ENCODE results near the gene NUDC. TPM values are rescaled to one million over a fixed set of nuclear protein-coding genes. Genes with fewer than 3 reads are reported as not detected.
A peak's percentile ranks its signal among the peaks of the same experiment; 100 is the strongest.

Gene NUDC
- total and polyA plus RNA-seq, 9 of the 15 experiments (the other 6 are each of a cell fraction or from before 2014, with no cell fraction given) = 9.8 to 234 (median 149) TPM

DNA sequence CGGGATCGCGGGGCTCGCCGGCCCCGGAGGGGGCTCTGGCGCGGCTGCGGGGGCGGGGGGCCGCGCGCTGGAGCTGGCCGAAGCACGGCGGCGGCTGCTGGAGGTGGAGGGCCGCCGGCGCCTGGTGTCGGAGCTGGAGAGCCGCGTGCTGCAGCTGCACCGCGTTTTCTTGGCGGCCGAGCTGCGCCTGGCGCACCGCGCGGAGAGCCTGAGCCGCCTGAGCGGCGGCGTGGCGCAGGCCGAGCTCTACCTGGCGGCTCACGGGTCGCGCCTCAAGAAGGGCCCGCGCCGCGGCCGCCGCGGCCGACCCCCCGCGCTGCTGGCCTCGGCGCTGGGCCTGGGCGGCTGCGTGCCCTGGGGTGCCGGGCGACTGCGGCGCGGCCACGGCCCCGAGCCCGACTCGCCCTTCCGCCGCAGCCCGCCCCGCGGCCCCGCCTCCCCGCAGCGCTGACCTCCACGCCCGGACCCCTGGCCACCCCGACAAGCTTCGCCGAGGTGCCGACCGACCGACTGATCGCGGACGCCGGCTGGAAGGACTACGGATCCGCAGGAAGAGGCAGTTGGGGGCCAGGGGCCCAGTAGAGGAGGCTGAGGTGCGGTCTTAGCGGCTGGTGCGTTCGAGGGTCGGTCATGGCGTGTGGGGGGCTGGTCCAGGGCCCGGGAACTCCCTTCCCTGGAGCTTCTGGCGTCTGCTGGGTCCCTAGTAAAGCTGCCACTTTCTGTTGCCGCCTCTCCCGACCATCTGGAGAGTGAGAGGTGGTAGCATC is 72.7 kb downstream of the NUDC start (continued):
- TF ChIP-seq, protein P1, sequence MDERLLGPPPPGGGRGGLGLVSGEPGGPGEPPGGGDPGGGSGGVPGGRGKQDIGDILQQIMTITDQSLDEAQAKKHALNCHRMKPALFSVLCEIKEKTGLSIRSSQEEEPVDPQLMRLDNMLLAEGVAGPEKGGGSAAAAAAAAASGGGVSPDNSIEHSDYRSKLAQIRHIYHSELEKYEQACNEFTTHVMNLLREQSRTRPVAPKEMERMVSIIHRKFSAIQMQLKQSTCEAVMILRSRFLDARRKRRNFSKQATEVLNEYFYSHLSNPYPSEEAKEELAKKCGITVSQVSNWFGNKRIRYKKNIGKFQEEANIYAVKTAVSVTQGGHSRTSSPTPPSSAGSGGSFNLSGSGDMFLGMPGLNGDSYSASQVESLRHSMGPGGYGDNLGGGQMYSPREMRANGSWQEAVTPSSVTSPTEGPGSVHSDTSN (CRISPR knock-in tag; IDR thresholded peaks at IDR 0.05; ENCODE audit: low read depth) = no peak
- TF ChIP-seq, protein P1 (tag; conservative IDR thresholded peaks at IDR 0.05; ENCODE audit: low read depth) = no peak
- no peak for TF ChIP-seq CHD2 (IDR thresholded peaks at IDR 0.05; ENCODE audit: low read depth, low read length)
- no peak for TF ChIP-seq FOXM1 (IDR thresholded peaks at IDR 0.05; ENCODE audit: low read depth)
- TF ChIP-seq FOXM1 (CRISPR knock-in tag; IDR thresholded peaks at IDR 0.05; ENCODE audit: low read depth) = no peak
- TF ChIP-seq BDP1 (IDR thresholded peaks at IDR 0.05; ENCODE audit: insufficient read depth, insufficient read length) = no peak
- no peak for TF ChIP-seq ZNF75A (CRISPR knock-in tag; IDR thresholded peaks at IDR 0.05)
- peak; percentile 17; the same call in 1 of the 2 replicates for TF ChIP-seq PHF8 (IDR thresholded peaks at IDR 0.05; ENCODE audit: borderline replicate concordance, low read length)
- no peak for TF ChIP-seq TCFL5 (CRISPR knock-in tag; conservative IDR thresholded peaks at IDR 0.05)
- TF ChIP-seq, protein P2, sequence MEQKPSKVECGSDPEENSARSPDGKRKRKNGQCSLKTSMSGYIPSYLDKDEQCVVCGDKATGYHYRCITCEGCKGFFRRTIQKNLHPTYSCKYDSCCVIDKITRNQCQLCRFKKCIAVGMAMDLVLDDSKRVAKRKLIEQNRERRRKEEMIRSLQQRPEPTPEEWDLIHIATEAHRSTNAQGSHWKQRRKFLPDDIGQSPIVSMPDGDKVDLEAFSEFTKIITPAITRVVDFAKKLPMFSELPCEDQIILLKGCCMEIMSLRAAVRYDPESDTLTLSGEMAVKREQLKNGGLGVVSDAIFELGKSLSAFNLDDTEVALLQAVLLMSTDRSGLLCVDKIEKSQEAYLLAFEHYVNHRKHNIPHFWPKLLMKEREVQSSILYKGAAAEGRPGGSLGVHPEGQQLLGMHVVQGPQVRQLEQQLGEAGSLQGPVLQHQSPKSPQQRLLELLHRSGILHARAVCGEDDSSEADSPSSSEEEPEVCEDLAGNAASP (IDR thresholded peaks at IDR 0.05) = no peak
- TF ChIP-seq, protein P3, sequence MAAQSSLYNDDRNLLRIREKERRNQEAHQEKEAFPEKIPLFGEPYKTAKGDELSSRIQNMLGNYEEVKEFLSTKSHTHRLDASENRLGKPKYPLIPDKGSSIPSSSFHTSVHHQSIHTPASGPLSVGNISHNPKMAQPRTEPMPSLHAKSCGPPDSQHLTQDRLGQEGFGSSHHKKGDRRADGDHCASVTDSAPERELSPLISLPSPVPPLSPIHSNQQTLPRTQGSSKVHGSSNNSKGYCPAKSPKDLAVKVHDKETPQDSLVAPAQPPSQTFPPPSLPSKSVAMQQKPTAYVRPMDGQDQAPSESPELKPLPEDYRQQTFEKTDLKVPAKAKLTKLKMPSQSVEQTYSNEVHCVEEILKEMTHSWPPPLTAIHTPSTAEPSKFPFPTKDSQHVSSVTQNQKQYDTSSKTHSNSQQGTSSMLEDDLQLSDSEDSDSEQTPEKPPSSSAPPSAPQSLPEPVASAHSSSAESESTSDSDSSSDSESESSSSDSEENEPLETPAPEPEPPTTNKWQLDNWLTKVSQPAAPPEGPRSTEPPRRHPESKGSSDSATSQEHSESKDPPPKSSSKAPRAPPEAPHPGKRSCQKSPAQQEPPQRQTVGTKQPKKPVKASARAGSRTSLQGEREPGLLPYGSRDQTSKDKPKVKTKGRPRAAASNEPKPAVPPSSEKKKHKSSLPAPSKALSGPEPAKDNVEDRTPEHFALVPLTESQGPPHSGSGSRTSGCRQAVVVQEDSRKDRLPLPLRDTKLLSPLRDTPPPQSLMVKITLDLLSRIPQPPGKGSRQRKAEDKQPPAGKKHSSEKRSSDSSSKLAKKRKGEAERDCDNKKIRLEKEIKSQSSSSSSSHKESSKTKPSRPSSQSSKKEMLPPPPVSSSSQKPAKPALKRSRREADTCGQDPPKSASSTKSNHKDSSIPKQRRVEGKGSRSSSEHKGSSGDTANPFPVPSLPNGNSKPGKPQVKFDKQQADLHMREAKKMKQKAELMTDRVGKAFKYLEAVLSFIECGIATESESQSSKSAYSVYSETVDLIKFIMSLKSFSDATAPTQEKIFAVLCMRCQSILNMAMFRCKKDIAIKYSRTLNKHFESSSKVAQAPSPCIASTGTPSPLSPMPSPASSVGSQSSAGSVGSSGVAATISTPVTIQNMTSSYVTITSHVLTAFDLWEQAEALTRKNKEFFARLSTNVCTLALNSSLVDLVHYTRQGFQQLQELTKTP (IDR thresholded peaks at IDR 0.05; ENCODE audit: low read depth in 1 of 2, partially characterized antibody in 2 of 2) = no peak
- no peak for TF ChIP-seq PCBP1 (IDR thresholded peaks at IDR 0.05; ENCODE audit: low read depth, low read length, poor library complexity, severe bottlenecking)
- peak; percentile 73; the same call in 1 of the 2 replicates for TF ChIP-seq CXXC5 (CRISPR knock-in tag; IDR thresholded peaks at IDR 0.05)
- TF ChIP-seq, protein P4, sequence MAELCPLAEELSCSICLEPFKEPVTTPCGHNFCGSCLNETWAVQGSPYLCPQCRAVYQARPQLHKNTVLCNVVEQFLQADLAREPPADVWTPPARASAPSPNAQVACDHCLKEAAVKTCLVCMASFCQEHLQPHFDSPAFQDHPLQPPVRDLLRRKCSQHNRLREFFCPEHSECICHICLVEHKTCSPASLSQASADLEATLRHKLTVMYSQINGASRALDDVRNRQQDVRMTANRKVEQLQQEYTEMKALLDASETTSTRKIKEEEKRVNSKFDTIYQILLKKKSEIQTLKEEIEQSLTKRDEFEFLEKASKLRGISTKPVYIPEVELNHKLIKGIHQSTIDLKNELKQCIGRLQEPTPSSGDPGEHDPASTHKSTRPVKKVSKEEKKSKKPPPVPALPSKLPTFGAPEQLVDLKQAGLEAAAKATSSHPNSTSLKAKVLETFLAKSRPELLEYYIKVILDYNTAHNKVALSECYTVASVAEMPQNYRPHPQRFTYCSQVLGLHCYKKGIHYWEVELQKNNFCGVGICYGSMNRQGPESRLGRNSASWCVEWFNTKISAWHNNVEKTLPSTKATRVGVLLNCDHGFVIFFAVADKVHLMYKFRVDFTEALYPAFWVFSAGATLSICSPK (IDR thresholded peaks at IDR 0.05; ENCODE audit: borderline replicate concordance) = no peak
- TF ChIP-seq, protein P5, sequence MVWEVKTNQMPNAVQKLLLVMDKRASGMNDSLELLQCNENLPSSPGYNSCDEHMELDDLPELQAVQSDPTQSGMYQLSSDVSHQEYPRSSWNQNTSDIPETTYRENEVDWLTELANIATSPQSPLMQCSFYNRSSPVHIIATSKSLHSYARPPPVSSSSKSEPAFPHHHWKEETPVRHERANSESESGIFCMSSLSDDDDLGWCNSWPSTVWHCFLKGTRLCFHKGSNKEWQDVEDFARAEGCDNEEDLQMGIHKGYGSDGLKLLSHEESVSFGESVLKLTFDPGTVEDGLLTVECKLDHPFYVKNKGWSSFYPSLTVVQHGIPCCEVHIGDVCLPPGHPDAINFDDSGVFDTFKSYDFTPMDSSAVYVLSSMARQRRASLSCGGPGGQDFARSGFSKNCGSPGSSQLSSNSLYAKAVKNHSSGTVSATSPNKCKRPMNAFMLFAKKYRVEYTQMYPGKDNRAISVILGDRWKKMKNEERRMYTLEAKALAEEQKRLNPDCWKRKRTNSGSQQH (CRISPR knock-in tag; IDR thresholded peaks at IDR 0.05) = no peak
- no peak for TF ChIP-seq BACH1 (tag; IDR thresholded peaks at IDR 0.05)
